Hepatocyte (in vitro differentiated cells): ENCODE data around the gene PRKCA.

Source experiments
- EZH2 ChIP-seq: fragments of 200-600 bp; sonication (generic); IDR thresholded peaks from 2 replicates; pipeline ENCODE4 v1.6.1; 2016; ENCODE audit warnings: antibody characterized with exemption, mild to moderate bottlenecking, borderline replicate concordance
- EZH2phosphoT487 ChIP-seq: fragments of 200-600 bp; sonication (generic); IDR thresholded peaks from one replicate; pipeline ENCODE4 v1.6.1; 2018; ENCODE audit warnings: antibody characterized with exemption, mild to moderate bottlenecking, low read depth, moderate library complexity; ENCODE audit not compliant: unreplicated experiment, severe bottlenecking
- TF ChIP-seq, protein P1 (sequence below): fragments of 200-600 bp; sonication (generic); IDR thresholded peaks from 2 replicates; pipeline ENCODE4 v1.5.1; 2016; ENCODE audit warnings: antibody characterized with exemption, mild to moderate bottlenecking; ENCODE audit not compliant: poor library complexity

DNA sequence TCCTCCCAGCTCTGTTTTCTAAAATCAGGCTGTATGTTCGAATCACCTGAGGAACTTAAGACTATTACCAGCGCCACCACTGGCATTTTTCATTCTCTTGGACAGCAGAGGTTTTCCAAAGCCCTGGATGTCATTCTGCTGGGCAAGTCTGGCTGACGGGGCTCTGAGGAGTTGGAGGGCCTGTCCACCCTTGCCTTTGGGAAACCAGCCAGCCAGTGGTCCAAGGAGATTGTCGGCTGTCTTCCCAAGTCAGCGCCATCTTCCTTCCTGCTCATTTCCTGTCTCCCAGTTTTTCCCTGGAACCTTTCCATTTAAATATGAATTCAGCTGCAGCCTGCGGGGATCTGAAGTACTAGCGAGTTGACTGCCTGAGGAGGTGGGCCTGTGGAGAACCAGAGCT, 258.3 kb downstream of the PRKCA start:
- TF ChIP-seq, protein P1, sequence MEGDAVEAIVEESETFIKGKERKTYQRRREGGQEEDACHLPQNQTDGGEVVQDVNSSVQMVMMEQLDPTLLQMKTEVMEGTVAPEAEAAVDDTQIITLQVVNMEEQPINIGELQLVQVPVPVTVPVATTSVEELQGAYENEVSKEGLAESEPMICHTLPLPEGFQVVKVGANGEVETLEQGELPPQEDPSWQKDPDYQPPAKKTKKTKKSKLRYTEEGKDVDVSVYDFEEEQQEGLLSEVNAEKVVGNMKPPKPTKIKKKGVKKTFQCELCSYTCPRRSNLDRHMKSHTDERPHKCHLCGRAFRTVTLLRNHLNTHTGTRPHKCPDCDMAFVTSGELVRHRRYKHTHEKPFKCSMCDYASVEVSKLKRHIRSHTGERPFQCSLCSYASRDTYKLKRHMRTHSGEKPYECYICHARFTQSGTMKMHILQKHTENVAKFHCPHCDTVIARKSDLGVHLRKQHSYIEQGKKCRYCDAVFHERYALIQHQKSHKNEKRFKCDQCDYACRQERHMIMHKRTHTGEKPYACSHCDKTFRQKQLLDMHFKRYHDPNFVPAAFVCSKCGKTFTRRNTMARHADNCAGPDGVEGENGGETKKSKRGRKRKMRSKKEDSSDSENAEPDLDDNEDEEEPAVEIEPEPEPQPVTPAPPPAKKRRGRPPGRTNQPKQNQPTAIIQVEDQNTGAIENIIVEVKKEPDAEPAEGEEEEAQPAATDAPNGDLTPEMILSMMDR: no peak
- TF ChIP-seq EZH2phosphoT487 (no peak), EZH2 (no peak)
